Kidney tubule cell (primary cell): Measurements from ENCODE around the gene TNS4.
"Not testable (repeated sequence)": the region's sequence is repeated elsewhere in the genome, so short reads cannot be mapped to it uniquely, and the experiment has no call there.

Experiments used
- DNase-seq: peaks from one replicate; pipeline ENCODE4 v3.0.0-alpha.2; 2018; ENCODE audit warnings: low spot score

Gene TNS4

GRCh38 chr17:40501499-40501911, at the start of gene TNS4:
Gene TNS4 (minus strand): TSS chr17:40501623. CDS start chr17:40496425, 5,198 bp downstream.
- DNase-seq: no peak

GRCh38 chr17:40550608-40551007, 49.2 kb upstream of the TNS4 start:
- no peak for DNase-seq

- peak; percentile 56 for DNase-seq
Observed at GRCh38 chr17:40548982-40549685, 47.7 kb upstream of the TNS4 start.

- DNase-seq: no peak
Observed at GRCh38 chr17:40548491-40548981, 47.1 kb upstream of the TNS4 start.

- no peak for DNase-seq
Observed at GRCh38 chr17:40547785-40548478, 46.5 kb upstream of the TNS4 start.

GRCh38 chr17:40547079-40547784, 45.8 kb upstream of the TNS4 start:
- no peak for DNase-seq

- DNase-seq: not testable (repeated sequence)
Observed at GRCh38 chr17:40546497-40546896, 45.1 kb upstream of the TNS4 start.

GRCh38 chr17:40545660-40546059, 44.2 kb upstream of the TNS4 start:
- DNase-seq: no peak

- no peak for DNase-seq
Observed at GRCh38 chr17:40542558-40543411, 41.4 kb upstream of the TNS4 start.

GRCh38 chr17:40541873-40542557, 40.6 kb upstream of the TNS4 start:
- no peak for DNase-seq

- DNase-seq: no peak
Observed at GRCh38 chr17:40541060-40541872, 39.8 kb upstream of the TNS4 start.

GRCh38 chr17:40540448-40540847, 39.0 kb upstream of the TNS4 start:
- no peak for DNase-seq

- no peak for DNase-seq
Observed at GRCh38 chr17:40539711-40540411, 38.4 kb upstream of the TNS4 start.

GRCh38 chr17:40538936-40539705, 37.7 kb upstream of the TNS4 start:
- DNase-seq: no peak

GRCh38 chr17:40538019-40538935, 36.9 kb upstream of the TNS4 start:
- peak; percentile 78 for DNase-seq

GRCh38 chr17:40536295-40537171, 35.1 kb upstream of the TNS4 start:
- DNase-seq: no peak

GRCh38 chr17:40535924-40536294, 34.5 kb upstream of the TNS4 start:
- DNase-seq: no peak
